HG02759 (cell line): ENCODE measurements around the gene TRIM27.
"Not testable (repeated sequence)": the region's sequence is repeated elsewhere in the genome, so short reads cannot be mapped to it uniquely, and the experiment has no call there.

Experiments
- ATAC-seq: cut with Tn5 transposase; IDR thresholded peaks from one replicate; pipeline ENCODE4 v1.9.1; 2021; ENCODE audit warnings: mild to moderate bottlenecking, moderate library complexity; ENCODE audit not compliant: unreplicated experiment

Gene TRIM27

DNA sequence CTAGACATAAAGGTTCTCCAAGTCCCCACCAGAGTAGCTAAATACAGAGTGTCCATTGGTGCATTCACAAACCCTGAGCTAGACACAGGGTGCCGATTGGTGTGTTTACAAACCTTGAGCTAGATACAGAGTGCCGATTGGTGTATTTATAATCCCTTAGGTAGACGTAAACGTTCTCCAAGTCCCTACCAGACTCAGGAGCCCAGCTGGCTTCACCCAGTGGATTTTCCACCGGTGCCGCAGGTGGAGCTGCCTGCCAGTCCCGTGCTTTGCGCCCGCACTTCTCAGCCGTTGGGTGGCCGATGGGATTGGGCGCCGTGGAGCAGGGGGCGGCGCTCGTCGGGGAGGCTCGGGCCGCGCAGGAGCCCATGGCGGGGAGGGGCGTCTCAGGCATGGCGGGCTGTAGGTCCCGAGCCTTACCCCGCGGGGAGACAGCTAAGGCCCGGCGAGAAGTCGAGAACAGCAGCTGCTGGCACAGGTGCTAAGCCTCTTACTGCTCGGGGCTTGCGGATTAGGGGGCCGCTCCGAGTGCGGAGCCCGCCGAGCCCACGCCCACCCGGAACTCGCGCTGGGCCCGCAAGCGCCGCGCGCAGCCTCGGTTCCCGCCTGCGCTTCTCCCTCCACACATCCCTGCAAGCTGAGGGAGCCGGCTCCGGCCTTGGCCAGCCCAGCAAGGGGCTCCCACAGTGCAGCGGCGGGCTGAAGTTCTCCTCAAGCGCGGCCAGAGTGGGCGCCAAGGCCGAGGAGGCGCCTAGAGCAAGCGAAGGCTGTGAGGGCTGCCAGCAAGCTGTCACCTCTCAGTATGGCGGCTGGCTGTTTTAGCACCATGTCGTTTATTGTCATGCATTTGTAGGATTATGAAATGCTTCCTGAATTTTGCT is 57.3 kb downstream of the TRIM27 start:
- peak; percentile 62 for ATAC-seq

DNA sequence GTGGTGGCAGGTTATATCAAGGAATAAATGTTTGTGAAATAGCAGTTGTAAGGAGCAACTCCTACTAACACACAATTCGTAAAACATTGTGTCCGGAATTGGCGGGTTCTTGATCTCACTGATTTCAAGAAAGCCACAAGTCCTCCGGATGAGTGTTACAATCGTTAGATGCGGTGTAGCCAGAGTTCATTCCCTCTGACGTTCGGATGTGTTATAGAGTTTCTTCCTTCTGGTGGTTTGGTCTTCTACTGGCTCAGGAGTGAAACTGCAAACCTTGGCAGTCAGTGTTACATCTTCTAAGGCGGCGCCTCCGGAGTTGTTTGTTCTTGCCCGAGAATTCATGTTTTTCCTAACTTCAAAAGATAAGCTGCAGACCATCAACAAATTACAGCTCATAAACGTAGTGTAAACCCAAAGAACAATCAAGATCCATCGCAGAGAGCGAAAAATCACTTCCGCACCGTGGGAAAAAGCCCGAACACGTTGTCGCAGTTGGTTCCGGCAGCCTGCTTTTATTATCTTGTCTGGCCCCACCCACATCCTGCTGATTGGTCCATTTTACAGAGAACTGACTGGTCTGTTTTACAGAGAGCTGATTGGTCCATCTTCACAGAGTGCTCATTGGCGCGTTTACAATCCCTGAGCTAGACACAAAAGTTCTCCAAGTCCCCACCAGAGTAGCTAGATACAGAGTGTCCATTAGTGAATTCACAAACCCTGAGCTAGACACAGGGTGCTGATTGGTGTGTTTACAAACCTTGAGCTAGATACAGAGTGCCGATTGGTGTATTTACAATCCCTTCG is 58.2 kb downstream of the TRIM27 start:
- no peak for ATAC-seq

DNA sequence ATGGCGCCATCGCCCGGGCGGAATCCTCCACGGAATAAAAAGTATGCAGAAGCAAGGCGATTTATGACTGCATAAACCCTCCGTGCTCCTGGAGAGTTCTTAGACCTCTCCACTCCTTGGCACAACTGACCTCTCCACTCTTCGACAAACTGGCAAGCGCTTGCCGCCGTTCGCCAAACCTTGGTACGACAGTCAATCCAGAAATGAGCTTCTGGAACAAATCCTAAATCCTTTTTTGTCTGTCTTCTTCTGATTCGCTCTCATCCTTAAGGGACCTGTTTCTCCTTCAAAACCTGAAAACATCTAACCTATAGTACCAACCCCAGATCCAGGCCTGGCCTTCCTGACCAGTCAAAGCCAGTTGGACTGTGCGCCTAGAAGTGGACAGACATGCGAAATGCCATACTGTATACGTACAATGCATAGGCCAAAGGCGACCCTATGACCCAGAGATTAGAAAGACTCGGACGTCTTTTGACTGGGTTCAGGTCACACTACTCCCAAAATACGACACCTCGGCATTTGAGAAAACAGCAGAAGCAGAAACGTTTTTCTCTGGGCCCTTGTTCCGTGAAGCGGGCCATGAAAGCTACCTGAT is 59.4 kb downstream of the TRIM27 start:
- ATAC-seq: no peak

DNA sequence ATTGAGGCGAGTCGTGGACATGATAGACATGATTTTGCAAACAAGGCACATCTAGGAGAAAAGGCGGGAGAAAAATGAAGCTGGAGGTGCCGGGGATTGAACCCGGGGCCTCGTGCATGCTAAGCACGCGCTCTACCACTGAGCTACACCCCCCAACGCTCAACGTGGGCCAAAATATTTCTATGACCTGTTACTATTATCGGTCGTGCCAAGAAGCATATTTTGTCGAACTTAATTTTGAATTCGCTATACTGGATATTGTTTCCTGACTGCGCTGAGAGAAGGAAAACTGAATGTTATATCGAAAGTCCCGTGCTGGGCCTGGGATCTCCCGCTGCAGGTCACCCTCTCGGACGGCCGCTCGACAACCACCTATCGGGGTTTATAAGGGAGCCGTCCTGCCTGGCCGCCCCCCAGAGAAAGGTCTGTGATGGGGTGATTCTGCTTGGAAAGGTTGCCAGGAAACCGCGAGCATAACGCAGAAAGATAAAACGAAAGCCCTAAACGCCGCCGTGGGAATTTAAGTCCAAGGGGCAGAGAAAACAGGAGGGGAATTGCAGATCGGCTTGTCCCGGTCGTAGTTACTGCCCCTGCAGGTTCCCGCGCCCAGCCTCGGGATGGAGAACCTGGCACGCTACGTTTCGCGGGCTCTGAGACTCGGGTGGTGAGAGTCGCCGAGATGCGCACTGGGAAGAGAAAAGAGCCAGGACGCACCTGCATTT is 60.0 kb downstream of the TRIM27 start:
- ATAC-seq: no peak

DNA sequence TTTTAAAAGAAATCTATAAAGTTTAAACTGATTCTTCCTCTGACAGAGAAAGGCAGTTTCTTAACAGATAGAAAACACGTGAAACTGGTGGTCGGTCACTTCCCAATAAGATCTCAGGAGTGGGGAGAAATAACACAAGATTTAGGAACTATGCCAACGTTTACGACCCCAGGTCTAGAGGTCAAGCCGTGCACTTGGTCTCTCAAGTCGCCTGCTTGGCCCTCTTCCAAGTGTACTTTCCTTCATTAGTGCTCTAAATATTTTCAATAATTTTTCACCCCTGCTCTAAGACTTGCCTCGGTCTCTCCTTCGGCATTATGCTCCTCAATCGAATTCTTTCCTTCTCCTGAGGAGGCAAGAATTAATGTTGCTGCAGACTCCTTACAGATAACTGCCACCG is 61.7 kb downstream of the TRIM27 start:
- no peak for ATAC-seq

DNA sequence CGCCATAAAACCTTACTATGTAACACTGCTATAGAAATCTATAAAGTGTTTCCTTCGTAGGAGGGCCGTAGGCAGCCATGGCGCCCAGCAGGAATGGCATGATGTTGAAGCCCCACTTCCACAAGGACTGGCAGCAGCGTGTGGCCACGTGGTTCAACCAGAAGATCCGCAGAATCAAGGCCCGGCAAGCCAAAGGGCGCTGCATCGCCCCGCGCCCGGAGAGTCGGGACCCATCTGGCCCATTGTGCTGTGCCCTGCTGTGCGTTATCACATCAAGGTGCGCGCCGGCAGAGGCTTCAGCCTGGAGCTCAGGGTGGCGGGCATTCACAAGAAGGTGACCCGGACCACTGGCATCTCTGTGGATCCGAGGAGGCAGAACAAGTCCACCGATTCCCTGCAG is 62.4 kb downstream of the TRIM27 start:
- ATAC-seq: no peak

DNA sequence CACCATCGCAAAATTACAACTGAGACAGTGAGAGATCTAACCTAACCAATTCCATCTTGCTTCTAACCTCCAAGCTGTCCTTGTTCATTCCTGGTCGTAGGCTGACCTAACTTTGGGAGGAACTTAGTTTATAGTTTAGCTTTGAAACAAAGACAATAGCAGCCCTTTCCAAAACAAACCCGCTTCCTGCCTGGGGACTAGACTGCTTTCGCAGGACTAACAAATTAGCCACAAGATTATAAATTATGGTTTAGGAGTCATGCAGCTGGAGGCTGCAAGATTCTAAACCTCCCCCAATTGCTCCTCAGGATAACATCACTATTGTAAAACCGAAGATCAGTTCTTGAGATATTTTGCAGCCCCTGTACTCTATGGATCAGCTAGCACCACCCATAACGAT is 63.2 kb downstream of the TRIM27 start:
- ATAC-seq: no peak

DNA sequence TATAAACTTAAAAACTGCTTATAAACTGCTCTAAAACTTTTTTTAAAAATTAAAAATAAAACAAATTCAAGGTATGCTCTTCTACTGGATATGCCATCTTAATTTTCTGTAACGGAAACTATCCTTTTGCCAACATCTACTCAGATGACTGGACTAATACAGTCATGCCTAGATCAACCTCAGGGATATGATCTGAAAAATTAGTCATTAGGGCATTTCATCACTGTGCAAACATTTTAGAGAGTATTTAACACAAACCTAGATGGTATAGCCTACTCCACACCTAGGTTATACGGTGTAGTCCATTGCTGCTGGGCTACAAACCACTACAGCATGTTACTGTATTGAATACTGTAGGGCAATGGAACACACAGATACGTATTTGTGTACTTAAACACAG is 64.8 kb downstream of the TRIM27 start:
- ATAC-seq: no peak

DNA sequence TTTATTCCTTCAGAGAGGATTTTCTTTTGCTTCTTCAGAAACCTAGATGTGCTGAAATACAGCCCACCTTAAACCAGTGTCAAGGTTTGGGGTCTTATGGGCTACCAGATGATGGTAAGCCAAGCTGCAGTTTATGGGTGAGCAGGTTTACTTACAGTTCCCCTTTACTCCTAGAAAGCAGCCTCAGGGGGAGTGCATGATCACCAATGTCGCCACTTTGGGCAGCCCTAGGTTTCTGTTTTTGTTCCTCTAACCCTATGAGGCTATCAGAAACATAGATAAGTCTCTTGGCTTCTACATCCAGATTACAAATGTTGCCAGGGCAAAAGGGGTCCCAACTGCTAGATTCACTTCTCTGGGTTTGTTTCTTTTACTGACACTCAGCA is 67.2 kb downstream of the TRIM27 start:
- no peak for ATAC-seq

DNA sequence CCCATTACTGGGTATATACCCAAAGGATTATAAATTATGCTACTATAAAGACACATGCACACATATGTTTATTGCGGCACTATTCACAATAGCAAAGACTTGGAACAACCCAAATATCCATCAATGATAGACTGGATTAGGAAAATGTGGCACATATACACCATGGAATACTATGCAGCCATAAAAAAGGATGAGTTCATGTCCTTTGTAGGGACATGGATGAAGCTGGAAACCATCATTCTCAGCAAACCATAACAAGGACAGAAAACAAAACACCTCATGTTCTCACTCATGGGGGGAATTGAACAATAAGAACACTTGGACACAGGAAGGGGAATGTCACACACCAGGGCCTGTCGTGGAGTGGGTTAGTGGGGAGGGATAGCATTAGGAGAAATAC is 69.4 kb downstream of the TRIM27 start:
- not testable (repeated sequence) for ATAC-seq
